HG02981 (cell line): ENCODE results near the gene CCDC88C.

Experiments used
- ATAC-seq: cut with Tn5 transposase; IDR thresholded peaks from one replicate; pipeline ENCODE4 v1.9.1; 2021; ENCODE audit warnings: mild to moderate bottlenecking, moderate library complexity; ENCODE audit not compliant: unreplicated experiment

The CCDC88C gene

DNA sequence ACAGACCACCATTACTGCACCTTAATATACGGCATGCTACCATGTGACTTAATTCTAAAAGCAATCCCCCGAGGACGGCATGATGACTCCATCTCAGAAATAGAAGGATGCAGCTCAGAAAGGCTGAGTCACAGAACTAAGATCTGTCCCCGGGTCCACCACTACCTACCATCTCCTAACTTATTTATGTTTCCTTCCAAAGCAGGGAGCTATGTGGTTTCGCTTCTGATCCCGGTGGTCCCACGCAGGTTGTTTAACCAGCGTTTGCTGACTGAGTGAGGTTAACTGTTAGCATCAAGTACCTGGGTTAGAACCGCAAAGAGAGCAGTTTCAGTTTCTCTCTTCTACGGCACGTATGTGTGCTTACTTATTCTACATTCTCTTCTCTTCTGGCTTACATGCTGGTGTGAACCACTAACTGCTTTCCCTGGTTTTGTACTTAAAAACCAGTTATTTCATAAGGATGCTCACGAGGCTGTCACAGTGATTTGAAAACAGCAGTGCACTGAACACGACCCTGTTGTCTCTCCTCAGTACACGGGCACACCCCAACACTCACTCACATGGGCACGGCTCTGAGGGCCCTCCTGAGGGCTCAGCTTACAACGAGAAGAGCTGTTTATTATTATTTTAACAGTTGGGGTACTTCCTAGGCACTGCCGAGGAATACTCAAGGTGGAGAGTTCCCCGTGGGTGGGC is 66.7 kb downstream of the CCDC88C start:
- peak; percentile 60 for ATAC-seq

DNA sequence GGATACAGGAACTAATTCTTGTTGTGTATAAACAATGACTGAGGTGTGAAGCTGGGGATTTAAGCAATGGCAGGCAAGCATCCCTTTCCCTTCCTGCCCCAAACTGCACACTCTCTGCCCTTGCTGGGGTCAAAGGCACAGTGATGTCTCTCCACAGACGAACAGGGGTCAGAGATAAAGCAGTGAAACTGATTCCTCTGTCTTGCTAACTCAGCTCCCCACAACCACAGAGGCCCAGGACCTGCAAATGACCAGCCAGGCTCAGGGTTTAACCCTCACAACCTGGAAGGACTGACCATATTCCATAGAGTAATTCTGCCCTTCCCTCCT is 67.2 kb downstream of the CCDC88C start:
- ATAC-seq, result peak; percentile 15

DNA sequence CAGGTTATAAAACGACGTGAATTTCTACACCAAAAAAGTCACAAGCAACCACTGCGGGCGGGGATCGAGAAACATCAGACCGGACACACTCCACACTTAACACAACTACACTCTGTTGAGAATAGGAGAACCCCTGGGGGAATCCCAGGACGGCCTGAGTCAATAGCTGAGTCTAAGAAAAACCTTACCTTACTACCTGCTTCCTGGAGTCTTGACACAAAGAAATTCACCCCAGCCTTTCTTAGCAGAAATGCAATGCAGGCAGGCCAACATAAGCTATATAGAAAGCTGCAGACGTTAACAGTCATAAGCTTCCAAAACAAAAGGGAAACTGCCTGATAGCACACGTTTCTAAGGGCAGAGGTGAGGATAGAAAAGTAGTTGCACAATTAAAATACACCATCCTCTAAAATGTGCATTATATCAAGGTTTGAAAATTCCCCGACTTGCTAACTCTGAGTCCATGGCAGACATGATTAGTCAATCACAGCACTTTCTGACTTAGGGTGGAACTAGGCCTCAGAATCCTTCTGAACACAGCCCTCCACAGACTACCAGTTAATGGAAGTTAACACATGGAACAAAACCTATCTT is 68.0 kb downstream of the CCDC88C start:
- ATAC-seq, result peak; percentile 41

DNA sequence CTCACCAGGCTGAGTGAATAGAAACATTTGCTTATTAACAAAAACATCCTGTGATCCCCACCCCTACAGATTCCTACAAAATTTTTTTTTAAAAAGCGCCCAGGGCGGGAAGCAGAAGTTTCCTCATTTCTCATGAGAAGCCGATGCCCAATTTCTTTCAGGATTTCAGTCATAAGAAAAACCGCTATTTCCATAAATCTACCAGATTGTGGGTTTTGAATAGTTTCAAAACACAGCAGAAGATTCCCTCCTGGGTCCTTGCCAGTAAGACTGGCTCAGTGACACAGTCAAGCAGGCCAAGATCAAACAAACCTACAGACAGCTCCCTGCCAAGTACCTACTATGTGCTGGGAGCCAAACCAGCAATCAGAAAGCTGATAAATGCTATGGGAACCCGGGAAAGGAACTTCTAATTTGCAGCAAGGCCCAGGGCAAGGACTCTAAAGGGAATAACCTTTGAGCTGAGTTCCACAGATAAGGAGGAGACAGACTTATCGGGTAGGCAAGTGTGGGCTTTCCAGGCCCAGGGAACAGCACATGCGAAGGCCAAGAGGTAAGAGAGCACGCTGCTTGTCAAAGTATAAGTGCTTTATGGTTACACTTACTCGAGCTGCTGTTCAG is 68.7 kb downstream of the CCDC88C start:
- no peak for ATAC-seq

DNA sequence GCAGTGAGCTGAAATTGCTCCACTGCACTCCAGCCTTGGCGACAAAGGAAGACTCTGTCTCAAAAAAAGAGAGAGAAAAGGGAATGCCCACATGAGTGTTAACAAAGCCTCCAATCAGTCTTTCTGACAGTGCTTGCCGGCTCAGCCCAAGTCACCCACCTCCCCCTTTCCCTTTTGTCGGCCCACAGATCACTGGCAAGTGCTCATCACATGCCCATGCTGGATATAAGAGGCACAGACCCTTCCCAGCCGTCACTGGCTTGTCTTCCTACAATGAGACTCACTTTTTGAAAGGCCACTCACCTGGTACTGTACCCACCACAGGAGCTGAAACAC is 70.8 kb downstream of the CCDC88C start:
- no peak for ATAC-seq

DNA sequence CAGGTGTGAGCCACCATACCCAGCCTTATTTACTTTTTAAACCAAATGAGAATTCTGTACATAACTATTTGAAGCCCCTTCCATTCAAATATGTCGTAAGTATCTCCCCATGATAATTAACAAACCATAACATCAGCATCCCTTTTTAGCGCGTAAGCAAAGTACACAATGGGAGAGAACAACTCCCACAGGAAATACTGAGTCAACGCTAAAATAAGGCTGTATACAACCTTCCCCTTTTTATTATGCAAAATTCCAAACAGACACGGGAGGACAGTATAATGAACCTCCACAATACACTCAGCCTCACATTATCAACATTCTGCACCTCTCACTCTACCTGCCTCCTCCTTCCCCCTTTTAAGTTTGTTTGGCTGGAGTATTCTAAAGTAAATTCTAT is 73.5 kb downstream of the CCDC88C start:
- ATAC-seq, result no peak

DNA sequence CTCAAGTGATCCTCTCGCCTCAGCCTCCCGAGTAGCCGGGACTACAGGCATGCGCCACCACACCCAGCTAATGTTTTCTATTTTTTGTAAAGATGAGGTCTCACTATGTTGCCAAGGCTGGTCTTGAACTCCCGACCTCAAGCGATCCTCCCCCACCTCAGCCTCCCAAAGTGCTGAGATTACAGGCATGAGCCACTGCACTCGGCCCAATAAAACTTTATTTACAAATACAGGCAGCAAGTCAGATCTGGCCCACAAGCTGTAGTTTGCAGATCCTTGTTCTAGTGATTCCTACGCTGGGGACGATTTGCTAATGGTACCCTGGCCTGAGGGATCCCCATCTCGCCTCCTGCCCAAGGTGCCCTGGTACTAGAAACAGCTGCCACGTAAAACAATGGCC is 74.6 kb downstream of the CCDC88C start:
- no peak for ATAC-seq

DNA sequence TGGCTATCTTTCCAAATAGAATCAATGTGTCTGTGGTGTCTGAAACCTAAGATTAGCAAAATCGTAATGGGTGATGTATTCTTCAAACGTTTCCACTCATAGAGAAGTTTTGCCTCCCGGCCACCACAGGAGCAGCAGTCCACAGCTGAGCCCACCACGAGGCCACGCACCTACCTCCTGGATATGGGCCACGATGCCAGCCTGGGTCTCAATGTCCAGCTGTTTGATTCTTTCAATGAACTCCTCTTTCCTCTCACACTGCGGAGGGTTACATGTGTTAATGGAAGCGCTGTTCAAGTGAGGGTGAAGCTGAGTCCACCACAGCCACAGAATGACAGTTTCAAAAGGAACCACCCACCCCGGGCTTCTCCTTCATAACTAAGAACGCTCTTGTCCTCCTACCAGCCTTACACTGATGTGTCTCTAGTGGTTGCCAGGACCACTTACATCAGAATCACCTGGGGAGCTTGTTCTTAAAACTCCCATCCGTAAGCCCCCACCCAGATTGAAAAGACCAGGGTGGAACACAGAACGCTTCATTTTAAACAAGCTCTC is 75.3 kb downstream of the CCDC88C start:
- no peak for ATAC-seq

DNA sequence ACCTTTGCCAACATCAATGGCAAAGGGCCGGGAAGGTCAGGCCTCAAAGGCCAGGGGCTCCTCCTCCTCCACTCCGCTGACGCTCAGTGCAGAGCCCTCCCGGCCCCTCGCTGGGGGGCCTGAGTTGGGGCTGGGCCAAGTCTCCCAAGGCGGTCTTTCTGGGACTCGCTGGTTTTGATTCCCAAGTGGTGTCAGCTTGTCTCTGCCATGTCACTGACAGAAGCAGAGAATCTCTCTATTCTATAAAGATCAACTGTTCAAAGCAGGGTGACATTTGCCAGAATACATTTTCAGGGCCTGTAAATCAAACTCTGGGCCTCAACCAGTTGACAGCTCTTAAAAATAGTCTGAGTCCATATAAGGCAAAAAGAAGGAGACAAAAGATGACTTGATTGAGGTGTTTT is 75.9 kb downstream of the CCDC88C start:
- no peak for ATAC-seq

DNA sequence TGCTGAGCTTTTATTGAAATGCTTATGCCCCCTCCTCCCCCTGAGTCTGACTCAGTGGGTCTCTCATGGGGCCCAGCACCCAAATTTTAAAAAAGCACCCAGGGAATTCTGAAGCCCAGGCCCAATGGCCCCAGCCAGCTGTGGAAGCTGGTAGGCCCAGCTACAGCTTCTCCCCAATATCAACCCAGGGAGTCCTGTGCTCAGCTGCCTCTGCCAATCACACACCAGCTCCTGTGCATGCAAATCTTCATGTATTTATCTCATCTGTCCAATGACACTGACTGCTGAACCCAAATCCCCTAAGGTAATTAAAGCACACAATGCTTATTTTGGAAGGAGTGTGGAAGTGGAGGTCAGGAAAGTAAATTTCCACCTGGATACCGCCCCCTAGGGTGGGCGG is 76.3 kb downstream of the CCDC88C start:
- no peak for ATAC-seq

DNA sequence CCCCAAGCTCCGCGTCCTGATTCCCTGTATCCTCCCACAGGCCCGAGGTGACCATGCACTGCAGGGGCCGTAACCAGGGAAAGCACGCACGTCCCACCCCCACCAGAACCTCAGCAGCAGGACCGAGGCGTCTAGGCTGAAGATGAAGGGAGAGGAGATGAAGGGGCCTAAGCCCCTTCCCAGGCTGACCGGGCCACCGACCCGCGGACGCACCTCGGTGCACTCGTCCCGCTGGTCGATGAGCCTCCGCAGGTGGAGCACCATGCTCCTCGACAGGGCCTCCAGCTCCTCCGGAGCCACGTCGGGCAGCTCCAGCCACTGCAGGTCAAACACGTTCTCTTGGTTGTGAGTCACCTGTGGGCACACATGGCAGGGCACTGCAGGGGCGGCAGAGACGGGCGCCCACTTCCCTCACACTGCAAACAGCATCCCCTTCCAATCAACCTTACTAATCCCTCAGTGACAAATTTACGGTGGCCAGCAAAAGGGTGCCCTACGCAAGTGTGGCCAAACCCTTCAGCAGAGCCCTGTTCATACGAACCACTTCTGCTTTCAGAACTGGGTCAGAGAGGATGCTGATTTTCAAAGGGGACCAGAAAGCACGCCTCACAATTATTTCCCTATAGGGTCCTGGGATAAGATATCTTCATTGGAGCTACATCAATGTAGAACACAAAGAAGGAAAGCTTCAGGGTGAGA is 77.8 kb downstream of the CCDC88C start:
- no peak for ATAC-seq

DNA sequence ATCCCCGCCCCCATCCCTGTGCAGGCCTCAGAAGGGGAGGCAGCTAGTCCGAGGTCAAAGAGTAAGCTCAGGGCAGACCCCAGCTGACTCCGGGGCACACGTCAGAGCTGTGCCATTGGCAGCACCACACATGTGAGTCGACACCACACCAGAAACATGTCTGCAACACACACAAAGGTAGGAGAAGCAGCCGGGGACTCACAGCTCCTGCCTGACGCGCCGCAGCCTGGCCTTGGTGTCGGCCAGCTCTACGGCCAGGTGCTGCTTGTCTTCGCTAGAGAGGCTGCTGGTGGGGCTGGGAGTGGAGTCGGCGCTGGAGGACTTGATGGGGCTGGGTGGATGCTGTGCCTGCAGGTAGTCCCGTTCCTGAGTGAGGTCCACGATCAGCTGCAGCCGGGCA is 78.5 kb downstream of the CCDC88C start:
- ATAC-seq, result no peak

DNA sequence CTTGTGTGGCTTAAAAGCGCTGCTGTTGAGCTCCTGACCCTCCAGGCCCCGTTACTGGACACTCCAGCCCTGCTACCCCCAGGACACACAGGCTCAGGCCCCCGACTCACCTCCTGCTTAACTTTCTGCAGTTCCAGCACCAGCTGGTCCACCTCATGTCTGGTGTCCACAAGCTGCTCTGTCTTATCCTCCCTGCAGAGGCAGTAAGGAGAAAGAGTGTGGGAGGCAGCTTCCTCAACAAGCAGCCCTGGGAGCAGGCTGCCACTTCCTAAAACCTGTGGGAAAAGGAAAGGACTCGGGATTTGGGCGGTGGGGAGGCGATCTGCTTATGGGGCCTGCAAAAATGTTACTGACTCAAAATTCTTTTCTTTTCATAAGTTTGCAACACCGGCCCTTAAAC is 79.2 kb downstream of the CCDC88C start:
- ATAC-seq, result no peak

DNA sequence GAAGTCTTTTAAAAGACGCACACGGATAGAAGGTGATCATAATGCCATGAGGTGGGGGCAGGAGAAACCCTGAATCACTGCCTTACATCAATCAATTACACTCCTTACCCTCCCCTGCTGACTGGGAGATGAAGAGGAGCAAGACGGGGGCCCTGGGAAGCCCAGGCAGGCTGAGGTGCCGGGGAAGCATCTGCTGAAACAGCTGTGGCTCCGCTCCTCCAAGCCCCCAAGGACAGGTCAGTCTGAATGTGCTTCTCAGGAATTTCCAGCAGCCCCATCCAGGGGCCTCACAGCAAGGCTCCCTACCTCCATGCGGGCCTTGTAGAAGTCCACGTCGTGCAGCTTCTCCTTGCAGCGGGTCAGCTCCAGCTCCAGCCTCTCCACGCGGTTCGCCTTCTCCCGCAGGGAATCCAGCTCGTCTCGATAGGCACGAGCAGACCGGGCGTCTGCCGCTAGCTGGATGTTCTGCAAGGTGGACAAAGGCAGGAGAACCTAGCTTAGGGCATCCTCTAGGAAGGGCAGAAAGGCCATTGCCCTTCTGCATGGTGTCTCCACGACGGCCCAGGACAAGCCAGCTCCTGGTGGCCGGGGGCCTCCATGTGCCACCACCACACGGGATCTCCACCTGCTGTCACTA is 79.8 kb downstream of the CCDC88C start:
- ATAC-seq, result no peak

DNA sequence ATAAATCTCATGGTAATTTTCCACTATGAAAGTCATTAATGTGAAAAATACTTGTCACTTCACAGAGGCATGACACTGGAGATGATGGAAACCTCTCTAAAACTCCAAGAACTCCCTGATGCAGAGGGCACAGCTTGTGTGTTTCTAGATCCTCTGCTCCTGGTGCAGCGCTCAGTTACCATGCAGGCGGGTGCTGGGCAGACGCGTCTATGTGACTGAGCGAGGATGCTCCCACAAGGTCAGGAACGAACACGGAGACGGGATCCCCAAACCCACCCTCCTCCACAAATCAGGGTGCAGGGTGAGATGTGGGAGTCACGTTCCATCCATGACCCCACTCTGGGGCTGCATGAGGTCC is 81.5 kb downstream of the CCDC88C start:
- ATAC-seq, result no peak

DNA sequence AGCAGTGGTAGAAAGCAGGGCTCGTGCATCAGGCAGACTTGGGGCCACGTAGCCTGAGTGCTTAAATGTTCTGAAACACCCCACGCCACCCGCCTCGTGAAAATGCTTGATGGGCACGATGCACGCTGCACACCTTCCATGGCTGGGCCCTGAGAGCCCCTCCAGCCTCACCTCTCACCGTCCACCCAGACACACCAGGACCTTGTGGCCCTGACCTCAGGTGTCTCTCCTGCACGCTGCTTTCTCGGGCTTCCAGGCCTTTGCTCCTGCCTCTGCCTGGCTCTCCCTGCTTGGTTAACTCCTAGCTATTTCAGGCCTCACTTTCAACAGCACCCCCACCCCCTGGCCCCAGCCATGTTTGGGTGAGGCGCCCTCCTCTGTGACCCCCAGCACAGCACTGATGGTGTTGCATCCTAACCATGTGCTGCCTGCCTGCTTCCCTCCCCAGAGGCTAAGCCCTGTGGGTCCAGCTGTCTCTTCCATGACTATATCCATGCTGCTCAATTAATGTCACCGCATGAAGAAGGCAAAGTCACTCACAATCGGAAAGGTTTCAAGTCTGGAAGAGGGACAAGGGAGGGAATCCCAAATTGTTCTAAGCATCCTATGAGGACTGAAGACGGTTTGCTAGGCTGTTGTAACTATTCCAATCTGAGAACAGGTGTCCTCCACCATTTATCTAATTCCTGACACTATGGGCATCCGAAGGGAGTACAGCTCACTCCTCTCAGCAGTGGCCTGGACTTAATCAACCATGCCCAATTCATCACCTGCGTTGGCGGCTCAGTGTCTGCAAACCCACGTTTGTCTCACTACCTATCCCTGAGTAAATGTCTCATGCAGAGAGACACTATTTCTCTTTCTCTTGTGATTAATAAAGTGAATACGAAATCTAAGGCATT is 82.2 kb downstream of the CCDC88C start:
- ATAC-seq, result no peak

DNA sequence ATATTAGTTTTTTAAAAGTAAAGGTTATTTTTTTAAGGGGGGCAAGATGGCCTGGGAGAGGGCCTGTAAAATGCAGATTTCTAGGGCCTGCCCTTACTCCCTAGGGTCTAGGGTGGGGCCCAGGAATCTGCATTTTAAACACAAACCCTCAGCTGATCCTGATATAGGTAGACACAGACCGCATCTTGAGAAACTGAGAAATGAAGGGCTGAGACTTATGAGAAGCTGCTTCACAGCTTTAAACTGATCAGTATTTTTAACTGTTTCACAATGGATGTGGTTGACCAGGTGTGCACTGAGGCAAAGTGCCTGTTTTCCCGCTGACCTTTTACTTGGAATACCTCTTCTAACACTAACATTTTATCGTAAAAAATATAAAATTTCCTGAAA is 84.0 kb downstream of the CCDC88C start:
- ATAC-seq, result no peak

DNA sequence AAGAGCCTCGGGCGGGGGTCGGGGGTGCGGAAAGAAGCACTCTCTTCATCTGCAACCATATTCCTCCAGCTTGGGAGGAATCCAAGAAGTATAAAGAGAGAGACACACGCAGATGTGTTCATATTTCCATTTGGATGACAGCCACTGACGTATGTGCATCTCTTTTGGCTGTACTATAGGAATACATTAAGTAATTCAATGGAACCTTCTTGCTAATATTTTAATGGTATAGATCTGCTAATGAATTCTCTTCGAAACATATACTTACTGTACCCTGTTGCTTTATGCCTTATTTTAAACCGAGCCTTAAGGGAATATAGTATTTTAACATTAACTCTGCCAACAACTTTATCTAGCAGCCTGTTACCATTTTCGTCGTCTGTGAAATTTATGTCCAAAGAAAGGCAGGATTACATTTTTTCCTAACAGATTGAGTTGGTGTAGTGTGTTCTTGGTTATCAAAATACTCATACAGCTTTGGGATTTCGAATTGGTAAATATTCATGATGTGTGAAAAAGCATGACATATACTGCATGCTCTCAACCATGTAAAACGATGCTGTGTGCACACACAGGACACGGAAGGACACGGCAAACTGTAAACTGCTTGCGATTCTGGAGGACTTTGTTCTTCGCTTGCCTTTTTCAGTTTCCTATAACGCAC is 84.5 kb downstream of the CCDC88C start:
- no peak for ATAC-seq

DNA sequence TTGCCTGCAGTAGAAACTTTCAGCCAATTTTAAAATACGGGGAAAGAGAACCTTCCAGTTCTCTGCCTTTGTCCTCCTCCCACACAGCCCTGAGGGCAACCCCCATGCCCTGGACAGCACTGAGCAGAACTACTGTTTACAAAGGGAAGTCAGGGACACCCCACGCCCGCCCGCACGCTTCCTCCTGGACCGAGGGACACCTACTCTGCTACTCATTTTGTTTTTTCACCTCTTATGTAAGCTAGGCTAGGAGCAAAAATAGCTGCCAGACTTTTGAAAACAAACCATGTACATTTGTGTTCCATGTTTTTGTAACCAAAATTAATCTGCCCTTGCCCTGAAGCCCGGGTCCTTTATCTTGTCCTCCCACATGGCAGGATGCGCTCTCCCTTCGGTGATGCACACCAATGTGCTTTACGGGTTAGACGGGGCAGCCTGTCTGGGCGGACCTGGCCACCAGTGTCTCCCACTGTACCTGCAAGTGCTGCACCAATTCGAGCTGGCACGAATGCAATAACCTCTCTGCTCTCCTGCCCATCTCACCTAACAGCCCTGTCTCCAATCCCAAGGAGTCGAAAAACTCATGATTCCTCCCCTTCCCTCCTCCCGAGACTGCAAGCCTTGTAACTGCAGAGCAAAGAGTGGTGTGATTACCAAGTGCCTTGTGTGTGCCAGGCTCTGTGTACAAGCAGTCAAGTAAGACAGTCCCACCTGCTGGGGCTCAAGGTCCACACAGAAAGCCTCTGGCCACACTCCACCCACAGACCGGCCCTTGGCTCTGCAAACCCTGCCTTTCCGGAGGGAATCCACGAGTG is 85.2 kb downstream of the CCDC88C start:
- ATAC-seq, result no peak
